ENCODE measurements around the gene SENP7.

Gene SENP7

GRCh38 chr3:101279765-101280385 is 233.1 kb downstream of the SENP7 start:
- no peak overlapping the region for H3K27ac ChIP-seq
- no peak for TF ChIP-seq CTCF (conservative IDR thresholded peaks at IDR 0.05; ENCODE audit: low read depth, low read length)

GRCh38 chr3:101279162-101279561 is 233.8 kb downstream of the SENP7 start:
- Histone ChIP-seq H3K4me1 (ENCODE audit: low read depth, poor library complexity, severe bottlenecking) (no peaks in the 10 kb centered on the region), H3K36me3 (ENCODE audit: insufficient read depth) (no peaks in the 10 kb centered on the region), H3K79me2 (ENCODE audit: insufficient read depth, low read depth) (no peaks in the 10 kb centered on the region), H3K27ac (no peak overlapping the region), H3K9ac (no peak overlapping the region), H4K20me1 (ENCODE audit: insufficient read depth) (no peaks in the 10 kb centered on the region), H3K4me3 (IDR thresholded peaks at IDR 0.05; ENCODE audit: insufficient read depth, low read depth, low read length) (no peak overlapping the region), H2AFZ (ENCODE audit: low read depth) (no peak overlapping the region), H3K4me2 (no peak overlapping the region), H3K27me3 (ENCODE audit: insufficient read depth, low read depth) (no peaks in the 10 kb centered on the region)
- no peak for TF ChIP-seq CTCF (conservative IDR thresholded peaks at IDR 0.05; ENCODE audit: low read depth, low read length)

More at GRCh38 chr3:101279765-101280385, 233.1 kb downstream of the SENP7 start:
- no peak overlapping the region for H2AFZ ChIP-seq (ENCODE audit: low read depth)
- H3K36me3 ChIP-seq (ENCODE audit: insufficient read depth), result no peaks in the 10 kb centered on the region
- no peaks in the 10 kb centered on the region for H3K4me1 ChIP-seq (ENCODE audit: low read depth, poor library complexity, severe bottlenecking)
- H3K4me2 ChIP-seq, result no peak overlapping the region
- no peak overlapping the region for H3K4me3 ChIP-seq (IDR thresholded peaks at IDR 0.05; ENCODE audit: insufficient read depth, low read depth, low read length)
- H3K79me2 ChIP-seq (ENCODE audit: insufficient read depth, low read depth), result no peaks in the 10 kb centered on the region
- H3K27me3 ChIP-seq (ENCODE audit: insufficient read depth, low read depth), result no peaks in the 10 kb centered on the region
- H4K20me1 ChIP-seq (ENCODE audit: insufficient read depth), result no peaks in the 10 kb centered on the region
- no peak overlapping the region for H3K9ac ChIP-seq

GRCh38 chr3:101278727-101279126 is 234.3 kb downstream of the SENP7 start:
- Histone ChIP-seq H3K4me2 (no peak overlapping the region), H3K79me2 (ENCODE audit: insufficient read depth, low read depth) (no peaks in the 10 kb centered on the region), H3K27ac (no peak overlapping the region), H4K20me1 (ENCODE audit: insufficient read depth) (no peaks in the 10 kb centered on the region), H3K9ac (no peak overlapping the region), H3K4me3 (IDR thresholded peaks at IDR 0.05; ENCODE audit: insufficient read depth, low read depth, low read length) (no peak overlapping the region), H3K4me1 (ENCODE audit: low read depth, poor library complexity, severe bottlenecking) (no peaks in the 10 kb centered on the region), H2AFZ (ENCODE audit: low read depth) (no peak overlapping the region), H3K27me3 (ENCODE audit: insufficient read depth, low read depth) (no peaks in the 10 kb centered on the region), H3K36me3 (ENCODE audit: insufficient read depth) (no peaks in the 10 kb centered on the region)
- TF ChIP-seq CTCF (conservative IDR thresholded peaks at IDR 0.05; ENCODE audit: low read depth, low read length), result no peak

Measured in KMS-11 (cell line).